ENCODE measurements around the gene BMS1. TPM values are rescaled to one million over a fixed set of nuclear protein-coding genes. Genes with fewer than 3 reads are reported as not detected.
"Not testable (repeated sequence)": the region's sequence is repeated elsewhere in the genome, so short reads cannot be mapped to it uniquely, and the experiment has no call there.

BMS1 gene
- polyA plus RNA-seq, 1 donor: 14.8 TPM

DNA sequence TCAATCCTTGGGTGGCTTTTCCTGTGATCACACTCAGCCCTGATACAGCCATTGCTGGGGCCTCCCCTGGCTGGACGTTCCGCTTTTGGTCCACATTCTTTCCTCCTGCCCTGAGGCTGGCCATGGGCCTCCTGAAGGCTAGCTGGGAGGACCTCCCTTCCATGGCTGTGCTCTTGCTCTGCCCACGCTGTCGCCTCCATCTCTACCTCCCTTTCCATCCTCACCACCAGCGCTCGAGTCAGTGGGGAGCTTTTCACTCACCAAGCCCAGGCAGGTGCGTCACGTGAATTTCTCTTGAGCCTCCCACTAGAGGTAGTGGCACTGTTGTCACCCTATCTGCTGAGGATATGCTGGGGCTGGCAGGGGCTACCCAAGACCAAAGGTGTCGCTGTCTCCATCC, 85.9 kb downstream of the BMS1 start:
- no peak for DNase-seq

GRCh38 chr10:42869977-42870350, 87.4 kb downstream of the BMS1 start:
- no peak for DNase-seq

DNA sequence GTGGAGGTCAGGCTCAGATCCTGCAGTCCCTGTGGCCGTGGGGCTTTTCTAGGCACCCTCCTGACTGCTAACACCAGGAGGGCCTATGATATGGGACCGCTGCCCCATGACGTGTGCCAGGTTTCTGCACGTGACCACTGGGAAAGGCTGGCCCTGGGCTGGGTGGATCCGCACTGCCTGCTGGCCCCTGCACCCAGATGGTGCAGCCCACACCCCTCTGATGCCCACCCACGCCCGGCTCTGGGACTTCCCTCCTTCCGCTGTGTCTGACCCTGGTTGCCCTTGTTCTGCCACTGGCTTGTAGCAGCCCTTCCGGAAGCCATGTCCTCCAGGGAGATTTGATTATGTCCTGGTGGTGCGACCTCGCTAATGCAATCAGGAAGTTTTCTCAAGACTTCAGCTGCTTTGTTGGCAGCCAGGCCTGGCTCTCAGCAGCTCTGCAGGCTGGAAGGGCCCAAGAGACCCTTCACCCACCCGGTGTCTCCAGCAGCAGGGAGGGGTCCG, 88.6 kb downstream of the BMS1 start:
- DNase-seq: not testable (repeated sequence)

GRCh38 chr10:42871823-42872222, 89.2 kb downstream of the BMS1 start:
- no peak for DNase-seq

GRCh38 chr10:42872865-42873435, 90.4 kb downstream of the BMS1 start:
- no peak for DNase-seq

DNA sequence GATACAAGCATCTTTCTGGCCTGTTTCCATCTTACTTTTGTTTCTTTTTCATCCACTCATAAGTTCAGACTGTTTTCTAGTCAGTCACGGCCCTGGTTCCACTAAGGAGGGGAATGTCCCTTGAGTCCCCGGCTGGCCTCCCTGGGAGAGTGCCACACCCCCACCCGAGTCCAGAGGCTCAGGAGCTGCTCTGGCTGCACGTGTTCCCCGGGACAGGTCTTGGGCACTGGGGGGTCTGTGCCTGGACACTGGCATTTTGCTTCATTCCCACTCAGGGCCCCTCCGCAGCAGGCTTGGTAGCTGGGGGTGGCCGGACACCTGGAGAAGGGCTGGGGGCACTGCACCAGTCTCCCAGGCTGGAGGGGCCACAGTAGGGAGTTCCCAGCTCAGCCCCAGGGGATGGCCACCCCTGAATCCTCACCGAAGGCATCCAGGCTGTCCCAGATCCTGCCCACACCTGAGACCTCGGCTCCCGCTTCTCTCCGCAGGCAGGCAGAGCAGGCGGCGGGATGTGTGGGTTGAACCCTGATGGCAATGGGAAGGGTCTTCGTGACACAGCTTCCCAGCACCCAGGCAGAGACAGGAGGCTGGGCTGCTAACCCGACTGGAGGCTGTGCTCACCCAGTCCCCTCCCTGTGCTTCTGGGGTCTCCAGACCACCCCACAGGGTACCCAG, 92.3 kb downstream of the BMS1 start:
- no peak for DNase-seq

DNA sequence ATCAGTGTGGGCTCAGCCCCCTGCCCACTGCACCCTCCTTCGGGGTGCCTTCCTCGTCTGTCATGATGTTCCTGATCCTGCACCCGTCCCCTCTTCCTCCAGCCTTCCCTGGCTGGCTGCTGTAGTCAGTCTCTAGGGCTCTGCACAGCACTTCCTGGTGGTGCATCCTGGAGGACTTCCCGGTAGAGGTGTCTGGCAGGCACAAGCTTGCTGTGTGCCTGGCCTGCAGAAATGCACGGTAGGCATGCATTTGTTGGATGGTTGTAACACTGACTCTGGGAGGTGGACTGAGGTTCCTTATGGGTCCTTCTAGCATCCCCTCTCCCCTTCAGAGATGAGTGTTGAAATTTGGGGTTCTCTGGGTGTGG, 92.8 kb downstream of the BMS1 start:
- DNase-seq: no peak

- DNase-seq: no peak
These were observed 93.3 kb downstream of the BMS1 start for GRCh38 chr10:42875798-42876341.

GRCh38 chr10:42876476-42876875, 93.9 kb downstream of the BMS1 start:
- no peak for DNase-seq

- no peak for DNase-seq
These were observed 94.3 kb downstream of the BMS1 start for GRCh38 chr10:42876945-42877344.

GRCh38 chr10:42877496-42878030, 95.0 kb downstream of the BMS1 start:
- DNase-seq: no peak

DNA sequence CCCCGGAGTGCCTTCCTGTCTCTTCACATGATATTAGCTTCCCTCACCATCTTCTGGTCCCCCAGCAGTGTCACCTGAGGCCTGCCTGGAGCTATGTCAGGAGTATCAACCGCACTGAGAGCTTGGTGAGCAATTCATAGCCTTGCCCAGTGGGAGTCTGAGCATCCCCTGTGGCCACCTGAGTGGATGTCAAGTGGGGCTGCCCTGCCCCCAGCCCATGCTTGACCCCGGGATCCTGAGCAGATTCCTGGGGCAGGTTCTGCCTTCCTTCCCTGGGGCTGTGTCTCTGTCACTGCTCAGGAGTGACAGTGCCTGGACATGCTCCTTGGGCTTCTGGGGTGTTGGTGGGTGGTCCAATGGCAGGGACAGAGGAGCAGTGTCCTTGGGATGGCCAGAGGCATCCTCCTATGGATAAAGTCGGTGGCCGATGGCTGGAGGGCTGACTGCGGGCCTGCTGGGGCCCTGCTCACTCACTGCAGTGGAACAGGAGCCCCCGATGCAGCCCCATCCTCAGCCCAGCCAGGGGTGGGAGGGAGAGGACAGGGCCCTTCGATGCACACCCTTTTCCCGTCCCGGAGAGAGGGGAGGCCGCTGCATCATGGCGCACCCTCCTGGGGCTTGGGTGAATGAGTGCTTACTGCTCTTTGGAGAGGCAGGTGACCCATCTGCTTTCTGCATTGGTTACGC, 95.7 kb downstream of the BMS1 start:
- no peak for DNase-seq

DNA sequence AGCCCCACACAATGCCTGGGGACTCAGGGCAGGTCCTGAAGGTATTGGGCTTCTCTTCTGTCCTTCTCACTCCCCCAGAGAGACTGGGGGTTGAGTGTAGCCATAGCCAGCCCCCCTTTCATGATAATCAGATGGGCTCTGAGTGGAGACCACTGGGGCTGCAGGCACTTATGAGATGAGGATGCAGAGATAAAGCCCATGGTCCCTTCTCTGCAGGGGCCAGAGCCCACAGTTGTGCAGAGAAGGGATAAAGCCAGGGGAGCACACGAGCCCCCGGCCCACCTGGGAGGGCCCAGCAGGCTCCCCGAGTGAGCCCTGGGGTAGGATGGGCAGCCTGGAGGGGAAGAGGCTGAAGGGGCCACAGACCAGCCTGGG, 96.2 kb downstream of the BMS1 start:
- no peak for DNase-seq

DNA sequence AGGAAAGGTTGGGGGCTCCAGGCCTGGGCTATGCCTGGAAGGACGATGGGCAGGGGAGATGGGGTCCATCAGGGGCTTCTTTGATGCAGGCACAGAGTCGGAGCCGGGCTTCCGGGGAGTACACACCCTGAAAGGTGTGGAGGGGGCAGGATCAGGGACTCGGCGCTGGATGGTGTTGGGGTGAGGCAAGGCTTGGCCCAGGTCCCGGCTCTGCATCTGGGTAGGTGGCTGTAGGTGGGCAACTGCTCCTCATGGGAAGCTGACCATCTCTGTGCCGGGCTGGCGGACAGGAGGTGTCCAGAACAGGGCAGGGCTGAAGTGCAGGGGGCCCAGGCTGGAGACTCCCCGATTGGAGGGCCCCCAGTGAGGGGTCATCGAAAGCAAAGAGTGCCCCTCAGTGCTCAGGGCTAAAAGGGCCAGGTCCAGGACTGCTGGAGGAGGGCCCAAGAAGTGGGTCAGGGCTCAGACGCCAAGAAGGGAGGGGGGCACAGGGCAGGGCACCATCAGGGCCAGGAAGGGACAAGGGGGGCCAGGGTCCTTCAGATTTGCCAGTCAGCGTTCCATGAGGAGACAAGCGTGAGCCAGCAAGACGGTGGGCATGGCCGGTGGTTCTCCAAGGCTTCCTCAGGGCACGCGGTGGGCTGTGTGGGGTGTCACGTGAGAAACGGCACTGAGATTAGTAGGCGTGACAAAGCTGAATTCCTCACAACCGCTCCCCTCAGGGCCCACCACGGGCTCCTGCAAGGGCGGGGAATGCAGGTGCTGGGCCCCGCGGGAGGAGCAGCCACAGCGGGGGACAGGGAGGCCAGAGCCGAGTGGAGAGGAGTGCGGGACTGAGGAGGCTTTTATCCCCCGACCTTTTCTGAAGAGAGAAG, 97.0 kb downstream of the BMS1 start:
- DNase-seq: no peak

- DNase-seq: no peak
These were observed 97.6 kb downstream of the BMS1 start for GRCh38 chr10:42880255-42880620.

DNA sequence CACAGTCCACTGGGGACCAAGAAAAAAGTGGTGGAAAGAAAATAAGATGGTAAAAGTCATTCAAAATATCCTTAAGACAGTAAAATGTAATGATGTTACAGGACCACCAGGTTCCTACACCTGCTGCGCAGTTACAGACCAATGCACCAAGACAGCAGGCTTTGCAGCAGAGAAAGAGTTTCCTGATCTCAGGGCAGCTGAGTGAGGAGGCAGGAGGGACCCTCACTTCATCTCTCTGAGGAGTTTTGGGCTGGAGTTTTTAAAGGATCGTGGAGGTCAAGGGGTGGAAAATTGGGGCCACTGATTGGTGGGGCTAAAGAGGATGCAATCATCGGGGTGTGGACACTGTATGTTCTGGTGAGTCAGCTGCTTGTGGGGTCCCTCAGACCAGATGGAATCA, 100.0 kb downstream of the BMS1 start:
- DNase-seq: no peak

Other genes starting within 250 kb of the BMS1 start
- 15.4 TPM for gene ZNF33B, start 144.2 kb upstream of the BMS1 start, polyA plus RNA-seq (ENCODE audit: insufficient read length)